SU-DHL-6 (cell line): ENCODE data around the gene NOP16.

Source experiments
- CTCF ChIP-seq: fragments of 200-600 bp; sonication (generic); IDR thresholded peaks from one replicate; pipeline ENCODE4 v1.5.1; 2017; ENCODE audit warnings: antibody characterized with exemption, mild to moderate bottlenecking, low read length, moderate library complexity; ENCODE audit not compliant: insufficient read depth, poor library complexity, severe bottlenecking
- EZH2phosphoT487 ChIP-seq: fragments of 200-600 bp; sonication (generic), shearing (Covaris generic); conservative IDR thresholded peaks from 2 replicates; pipeline ENCODE4 v1.6.1; 2018; ENCODE audit warnings: mild to moderate bottlenecking, antibody characterized with exemption, low read length, moderate library complexity, mixed read lengths

DNA sequence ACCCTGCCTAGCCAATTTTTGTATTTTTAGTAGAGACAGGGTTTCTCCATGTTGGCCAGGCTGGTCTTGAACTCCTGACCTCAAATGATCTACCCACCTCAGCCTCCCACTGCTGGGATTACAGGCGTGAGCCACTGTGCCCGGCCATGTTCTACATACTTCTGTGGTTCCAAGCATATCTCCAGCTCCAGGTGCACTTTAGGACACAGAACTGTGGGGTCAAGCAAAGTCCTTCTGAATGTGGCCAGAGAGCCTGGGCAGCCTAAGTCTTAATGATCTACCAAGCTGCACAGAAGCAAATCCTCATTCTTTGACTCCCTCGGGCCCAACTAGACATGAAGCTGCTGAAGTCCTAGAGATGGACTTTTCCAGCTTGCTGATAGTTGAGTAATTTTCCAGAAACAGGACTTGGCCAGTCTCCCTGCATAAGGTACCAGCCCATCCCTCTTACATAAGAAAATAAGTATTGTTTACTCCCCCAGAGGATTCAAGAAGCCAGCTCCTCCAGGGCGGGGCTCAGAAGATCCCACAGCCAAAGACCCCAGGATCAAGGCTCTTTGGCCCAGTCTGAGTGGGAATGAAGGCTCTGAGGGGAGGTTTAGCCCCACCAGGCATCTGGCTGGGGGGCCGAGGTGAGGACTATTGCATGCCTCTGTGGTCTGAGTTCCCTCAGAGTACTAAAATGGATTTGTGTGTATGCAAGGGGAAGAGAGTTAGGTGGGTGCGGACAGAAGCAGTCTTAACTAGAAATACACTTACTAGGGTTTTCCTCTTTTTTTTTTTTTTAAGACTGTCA is 19.3 kb upstream of the NOP16 start:
- TF ChIP-seq EZH2phosphoT487 = no peak
- no peak for TF ChIP-seq CTCF
